22Rv1 (cell line): Measurements from ENCODE around the gene OTUB1.

Experiments used
- H3K27ac ChIP-seq: fragments of 450-650 bp; 2 replicates; pipeline ENCODE4 v1.5.1; 2017
- ZFX ChIP-seq: fragments of 450-650 bp; IDR thresholded peaks from 2 replicates; pipeline ENCODE4 v1.6.1; 2017; ENCODE audit warnings: antibody characterized with exemption, borderline replicate concordance
- TF ChIP-seq, protein P1 (sequence below): fragments of 450-650 bp; IDR thresholded peaks from 2 replicates; pipeline ENCODE4 v1.5.1; 2017; ENCODE audit warnings: mild to moderate bottlenecking

The OTUB1 gene

DNA sequence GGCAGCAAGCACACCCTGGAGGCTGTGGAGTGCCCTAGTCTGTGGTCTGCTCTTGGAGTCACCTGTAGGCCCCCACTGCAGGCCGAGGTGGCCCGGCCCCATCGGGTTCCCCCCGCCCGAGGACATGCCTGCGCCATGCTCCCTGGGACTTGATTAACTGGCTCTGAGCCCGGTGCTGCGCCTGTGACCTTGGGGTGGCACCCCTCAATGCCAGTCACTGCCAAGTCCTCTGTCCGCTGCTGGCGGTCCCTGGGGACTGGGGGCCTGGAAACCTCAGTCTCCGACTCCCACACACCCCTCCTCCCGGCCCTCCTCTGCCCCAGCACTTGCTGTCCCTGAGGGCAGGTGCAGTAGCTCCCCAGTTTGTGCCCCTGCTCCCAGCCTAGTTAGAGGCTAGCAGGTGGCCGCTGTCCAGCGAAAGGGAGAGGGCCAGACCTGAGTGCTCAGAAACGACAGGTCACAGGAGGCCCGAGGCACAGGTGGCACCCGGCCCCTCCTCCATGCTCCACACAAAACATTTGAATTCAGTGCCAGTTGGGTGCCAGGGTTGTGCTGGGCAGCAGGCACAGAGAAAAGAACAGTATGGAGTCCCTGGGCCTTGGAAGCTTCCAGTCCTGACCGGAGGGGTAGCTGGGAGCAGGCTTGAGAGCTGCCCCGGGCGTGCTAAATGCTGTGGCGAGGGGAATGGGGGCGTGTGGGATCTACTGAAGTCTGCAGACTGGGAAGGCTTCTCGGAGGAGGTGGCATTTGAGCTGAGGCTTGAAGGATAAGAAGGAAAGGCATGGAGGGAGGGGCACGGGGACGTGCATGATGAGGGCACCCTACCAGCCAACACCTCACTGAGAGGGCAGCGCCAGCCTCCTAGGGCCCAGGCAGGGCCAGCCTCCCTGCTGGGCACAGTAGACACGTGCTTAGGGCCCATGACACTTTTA, 33.1 kb downstream of the OTUB1 start:
- TF ChIP-seq, protein P1, sequence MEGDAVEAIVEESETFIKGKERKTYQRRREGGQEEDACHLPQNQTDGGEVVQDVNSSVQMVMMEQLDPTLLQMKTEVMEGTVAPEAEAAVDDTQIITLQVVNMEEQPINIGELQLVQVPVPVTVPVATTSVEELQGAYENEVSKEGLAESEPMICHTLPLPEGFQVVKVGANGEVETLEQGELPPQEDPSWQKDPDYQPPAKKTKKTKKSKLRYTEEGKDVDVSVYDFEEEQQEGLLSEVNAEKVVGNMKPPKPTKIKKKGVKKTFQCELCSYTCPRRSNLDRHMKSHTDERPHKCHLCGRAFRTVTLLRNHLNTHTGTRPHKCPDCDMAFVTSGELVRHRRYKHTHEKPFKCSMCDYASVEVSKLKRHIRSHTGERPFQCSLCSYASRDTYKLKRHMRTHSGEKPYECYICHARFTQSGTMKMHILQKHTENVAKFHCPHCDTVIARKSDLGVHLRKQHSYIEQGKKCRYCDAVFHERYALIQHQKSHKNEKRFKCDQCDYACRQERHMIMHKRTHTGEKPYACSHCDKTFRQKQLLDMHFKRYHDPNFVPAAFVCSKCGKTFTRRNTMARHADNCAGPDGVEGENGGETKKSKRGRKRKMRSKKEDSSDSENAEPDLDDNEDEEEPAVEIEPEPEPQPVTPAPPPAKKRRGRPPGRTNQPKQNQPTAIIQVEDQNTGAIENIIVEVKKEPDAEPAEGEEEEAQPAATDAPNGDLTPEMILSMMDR, result no peak
- no peak for TF ChIP-seq ZFX
- H3K27ac ChIP-seq, result no peak overlapping the region

DNA sequence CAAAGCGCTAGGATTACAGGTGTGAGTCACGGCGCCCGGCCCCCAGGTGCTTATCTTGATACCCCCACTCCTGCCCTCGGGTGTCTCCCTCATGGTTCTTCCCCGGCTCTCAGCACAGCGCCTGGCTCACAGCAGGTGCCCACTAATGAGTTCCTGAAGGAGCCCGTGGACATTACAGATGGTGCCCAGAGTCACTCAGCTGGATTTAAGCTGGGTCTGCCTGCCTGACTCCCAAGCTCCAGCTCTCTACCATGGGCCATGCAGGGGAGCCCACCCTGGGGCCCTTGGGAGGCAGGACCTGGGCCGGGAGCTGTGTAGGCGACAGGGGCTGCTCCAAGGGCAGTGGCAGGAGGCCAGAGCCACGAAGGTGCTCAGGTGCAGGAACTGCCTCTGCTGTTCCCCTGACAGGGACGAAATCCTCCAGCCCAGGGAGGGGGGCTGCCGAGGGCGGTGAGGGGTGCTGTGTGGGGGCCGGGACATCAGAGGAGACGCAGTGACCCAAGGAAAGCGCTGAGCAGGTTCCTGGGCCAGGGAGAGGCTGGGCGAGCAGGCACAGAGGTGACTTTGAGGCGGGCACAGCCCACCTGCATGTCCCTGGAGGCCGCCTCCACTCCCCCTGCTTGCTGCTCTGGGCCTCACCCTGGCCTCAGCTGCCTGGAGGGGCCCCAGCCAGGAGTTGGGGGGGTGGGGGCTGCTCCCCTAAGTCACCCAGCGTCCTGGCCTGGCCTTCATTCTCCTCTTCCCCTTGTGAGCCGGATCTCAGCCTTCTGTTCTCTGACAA, 34.9 kb downstream of the OTUB1 start:
- H3K27ac ChIP-seq, result no peak overlapping the region
- TF ChIP-seq, protein P1, result no peak
- TF ChIP-seq ZFX, result no peak

DNA sequence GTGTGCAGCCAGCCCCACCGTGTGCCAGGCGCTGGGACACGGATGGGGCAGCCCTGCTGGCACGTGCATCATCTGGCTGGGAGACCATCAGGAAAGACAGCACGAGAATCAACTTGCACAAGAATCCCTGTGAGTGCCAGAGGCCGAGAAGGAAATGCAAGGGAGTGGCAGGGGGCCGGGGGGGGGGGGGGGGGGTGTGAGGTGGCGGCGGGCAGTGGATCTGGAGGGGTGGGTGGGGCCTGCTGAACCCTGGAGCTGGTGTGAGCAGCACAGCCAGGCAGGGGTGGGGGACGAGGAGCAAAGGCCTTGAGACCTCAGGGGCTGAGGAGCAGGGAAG, 35.5 kb downstream of the OTUB1 start:
- H3K27ac ChIP-seq, result no peak overlapping the region
- TF ChIP-seq, protein P1, result no peak
- TF ChIP-seq ZFX, result no peak

DNA sequence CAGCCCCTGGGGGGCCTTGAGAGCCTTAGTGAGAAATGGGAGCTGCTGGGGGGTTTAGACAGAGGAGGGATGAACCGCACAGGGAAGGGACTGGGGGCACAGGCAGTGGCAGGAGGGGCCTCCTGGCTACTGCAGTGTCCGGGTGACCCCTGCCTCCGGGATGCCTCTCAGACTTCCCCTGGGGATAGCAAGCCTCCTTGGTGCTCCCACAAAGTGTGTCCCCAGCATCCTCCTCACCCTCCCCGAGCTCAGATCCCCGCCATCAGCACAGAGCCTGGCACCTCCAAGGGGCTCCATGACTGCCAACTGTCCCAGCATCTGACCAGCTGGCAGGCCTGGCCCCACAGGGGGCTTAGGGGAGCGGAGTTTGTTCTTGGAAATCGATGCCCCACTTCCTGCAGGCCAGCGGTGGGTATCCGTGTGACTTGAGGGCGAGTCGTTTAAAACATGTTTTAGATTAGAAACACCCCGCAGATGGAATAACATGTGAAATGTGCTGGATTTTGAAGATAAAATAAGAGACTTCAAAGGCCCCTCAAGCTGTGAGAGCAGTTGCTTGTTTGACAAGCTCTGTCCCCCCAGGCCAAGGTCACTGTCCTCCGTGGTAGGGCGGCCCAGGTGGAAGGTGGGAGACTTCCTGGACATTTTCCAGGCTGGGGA, 36.0 kb downstream of the OTUB1 start:
- H3K27ac ChIP-seq, result no peak overlapping the region
- TF ChIP-seq, protein P1, result no peak
- no peak for TF ChIP-seq ZFX

DNA sequence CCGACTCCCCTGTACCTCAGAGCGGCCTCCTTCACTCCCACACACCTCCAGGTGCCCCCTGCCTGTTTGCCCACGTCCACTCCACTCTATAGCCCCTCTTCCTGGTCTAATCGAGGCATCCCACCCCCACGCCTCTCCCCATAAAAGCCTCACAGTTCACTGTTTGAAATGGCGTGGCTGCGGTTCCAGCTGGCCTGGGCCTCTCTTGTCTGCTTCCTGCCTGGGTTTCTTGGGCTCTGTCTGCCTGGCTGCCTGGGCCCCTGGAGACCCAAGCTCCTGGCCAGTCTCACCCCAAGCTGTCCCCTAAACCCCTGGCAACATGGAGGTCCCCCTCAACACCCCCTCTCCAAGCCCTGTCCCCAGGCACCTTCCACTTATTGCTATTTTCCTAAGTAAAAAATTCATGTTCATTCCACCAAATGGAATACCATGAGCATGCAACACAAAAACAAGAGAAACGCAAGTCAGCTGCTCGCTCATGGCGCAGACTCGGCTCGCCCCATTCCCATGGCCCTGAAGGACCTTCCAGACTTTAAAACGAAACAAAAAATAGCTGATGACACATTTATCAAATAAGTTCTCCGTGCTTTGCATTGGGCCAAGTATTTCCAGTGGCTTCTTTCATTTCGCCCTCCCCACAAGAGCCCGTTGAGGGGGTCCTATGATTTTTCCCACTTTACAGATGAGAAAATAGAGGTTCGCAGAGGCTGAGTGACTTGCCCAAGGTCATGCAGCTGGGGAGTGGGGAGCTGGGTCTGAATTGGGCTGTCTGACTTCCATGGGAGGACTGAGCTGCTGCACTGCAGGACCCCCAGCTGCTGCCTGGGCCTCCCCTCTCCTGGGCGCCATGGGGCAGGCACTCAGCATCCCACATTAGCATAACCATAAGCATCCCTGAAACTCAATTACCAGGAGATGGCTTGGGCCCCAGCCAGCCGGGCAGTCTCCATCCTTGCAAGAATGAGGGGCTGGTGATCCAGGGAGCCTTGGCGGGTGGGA, 37.8 kb downstream of the OTUB1 start:
- TF ChIP-seq ZFX, result no peak
- TF ChIP-seq, protein P1, result no peak
- no peak overlapping the region for H3K27ac ChIP-seq

DNA sequence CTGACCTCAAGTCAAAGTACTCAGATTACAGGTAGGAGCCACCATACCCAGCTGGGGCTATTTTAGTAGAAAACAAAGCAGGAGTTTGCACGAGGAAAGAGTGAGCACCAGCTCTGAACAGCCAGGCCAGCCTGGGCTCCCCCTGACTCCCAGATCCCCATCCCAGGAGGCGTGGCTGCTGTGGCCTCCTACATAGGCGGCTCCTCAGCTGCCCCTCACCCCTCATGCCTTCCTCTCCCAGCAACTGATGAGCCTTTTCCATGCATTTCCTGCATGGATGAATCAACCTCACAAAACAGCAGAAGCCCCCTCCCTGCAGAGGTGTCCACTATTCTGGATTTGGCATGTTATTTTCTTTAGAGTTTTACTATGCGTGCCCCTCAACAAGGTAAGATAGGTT, 39.0 kb downstream of the OTUB1 start:
- TF ChIP-seq ZFX, result no peak
- TF ChIP-seq, protein P1, result no peak
- no peak overlapping the region for H3K27ac ChIP-seq
